HEK293T (cell line): ENCODE data around the gene B3GNT2.

Experiments
- ELF4 ChIP-seq: fragments of 450-650 bp; IDR thresholded peaks from 2 replicates; pipeline ENCODE4 v1.6.1; 2017; ENCODE audit warnings: antibody characterized with exemption
- FOXM1 ChIP-seq: fragments of 450-650 bp; IDR thresholded peaks from 2 replicates; pipeline ENCODE4 v1.6.1; 2017; ENCODE audit warnings: mild to moderate bottlenecking, borderline replicate concordance

DNA sequence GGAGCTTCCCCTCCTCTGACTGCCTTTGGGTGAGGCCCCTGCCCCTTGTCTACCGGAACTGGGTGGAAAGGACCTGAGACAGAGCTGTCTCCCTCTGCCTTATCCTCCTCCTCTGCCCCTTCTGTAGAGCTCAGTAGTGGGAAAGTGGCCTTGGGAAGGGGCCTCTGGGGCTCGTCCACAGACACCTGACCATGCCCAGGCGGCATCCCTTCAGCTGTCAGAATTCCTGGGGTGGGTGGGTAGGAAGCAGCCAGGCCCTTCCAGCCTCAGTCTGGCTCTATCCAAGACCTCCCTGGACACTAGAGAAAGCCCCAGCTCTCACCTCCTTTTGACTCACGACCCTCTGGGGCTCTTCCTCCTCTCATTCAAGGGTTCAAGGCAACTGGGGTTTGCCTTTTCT, 35.6 kb downstream of the B3GNT2 start:
- TF ChIP-seq FOXM1 (no peak), ELF4 (no peak)
